ENCODE results near the gene MSRB1. TPM values are rescaled to one million over a fixed set of nuclear protein-coding genes. Genes with fewer than 3 reads are reported as not detected.

The MSRB1 gene
- total and polyA plus RNA-seq, 2 donors (not counting 1 experiment from before 2014, with no cell fraction given): 8.5 to 17.5 TPM

DNA sequence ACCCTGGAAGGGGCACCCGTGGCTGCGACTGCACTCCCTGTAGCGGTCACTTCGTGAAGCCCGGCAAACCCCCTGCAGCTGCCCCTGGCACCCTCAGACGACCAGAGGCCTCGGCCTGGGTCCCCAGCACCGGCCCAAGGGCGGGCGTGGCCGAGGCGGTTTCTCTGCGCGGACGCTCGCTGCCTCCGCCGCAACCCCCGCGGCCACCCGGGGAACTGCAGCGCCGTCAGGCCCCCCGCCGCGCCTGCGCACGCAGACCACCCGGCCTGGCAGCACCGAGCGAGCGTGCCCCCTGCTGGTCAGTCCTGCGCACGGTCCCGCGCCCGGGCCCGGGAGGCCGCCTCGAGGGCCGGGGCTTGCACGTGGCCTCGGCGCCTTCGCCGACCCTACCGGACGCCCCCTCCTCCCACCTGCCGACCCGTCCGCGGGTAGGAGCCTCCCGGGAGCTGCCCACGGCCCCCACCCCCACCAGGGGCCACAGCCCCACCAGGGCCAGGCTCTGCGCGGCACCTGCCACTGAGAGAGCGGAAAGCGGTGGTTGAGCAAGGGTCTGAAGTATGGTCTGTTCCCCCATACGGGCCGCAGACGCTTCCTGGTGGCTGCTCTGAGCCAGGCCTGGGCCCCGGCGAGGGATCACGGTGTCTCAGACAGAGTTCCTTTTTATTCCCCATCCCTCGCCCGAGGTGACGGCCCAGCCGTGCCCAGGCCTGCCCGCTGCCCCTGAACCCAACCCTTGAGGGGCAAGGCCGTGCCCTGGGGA lies 13.2 kb downstream of the MSRB1 start:
- peaks cover under 1% of the 10 kb centered on the region for H3K27me3 Mint-ChIP-seq

More for the DNA sequence above, 13.2 kb downstream of the MSRB1 start:
- intact Hi-C loops (cut with micrococcal nuclease): loop anchor here (1.0 to 5.0 kb wide), 3 partner anchors 13 to 157 kb away; partner anchors contain the start of genes EME2, MRPS34, NDUFB10 and NME3
- no peaks in the 10 kb centered on the region for H3K9me3 Mint-ChIP-seq (ENCODE audit: insufficient read depth)
- Histone ChIP-seq H3K36me3 (replicated peaks in 1 of 2; ENCODE audit: control extremely low read depth in 1 of 2, control insufficient read depth in 1 of 2, extremely low read depth in 1 of 2, insufficient read depth in 2 of 2, low read length in 1 of 2) (no peaks in the 10 kb centered on the region), H3K4me3 (ENCODE audit: control extremely low read depth in 1 of 5, extremely low read depth in 1 of 5, insufficient read depth in 1 of 5, low read depth in 2 of 5, low read length in 4 of 5) (peak overlapping the region in 4 of 5 experiments; percentile 43 to 65 (median 58)), H3K27me3 (replicated peaks in 1 of 4; ENCODE audit: control extremely low read depth in 1 of 4, control insufficient read depth in 3 of 4, insufficient read depth in 4 of 4, low read length in 3 of 4) (peaks cover 0 to 8% (median 2%) of the 10 kb centered on the region in 4 experiments), H3K27ac (ENCODE audit: low read length in 2 of 2) (peak overlapping the region in 1 of 2 donors; percentile 27), H2AFZ (ENCODE audit: insufficient read depth, low read depth, low read length, poor library complexity, severe bottlenecking) (peak overlapping the region; percentile 91), H4K20me1 (ENCODE audit: control insufficient read depth, insufficient read depth, low read length, poor library complexity, severe bottlenecking) (no peaks in the 10 kb centered on the region), H3K9ac (ENCODE audit: low read length) (peak overlapping the region; percentile 58), H3K79me2 (ENCODE audit: control insufficient read depth, insufficient read depth, low read length) (no peaks in the 10 kb centered on the region), H3K4me1 (ENCODE audit: control insufficient read depth in 2 of 2, insufficient read depth in 2 of 2, low read length in 2 of 2) (peaks cover 4 to 10% of the 10 kb centered on the region in 2 donors), H3K9me3 (ENCODE audit: control extremely low read depth in 1 of 3, control insufficient read depth in 2 of 3, insufficient read depth in 1 of 3, low read length in 2 of 3) (peaks cover 0 to 4% (median 0%) of the 10 kb centered on the region in 3 donors), H3K4me2 (replicated peaks; ENCODE audit: low read depth, low read length, poor library complexity, severe bottlenecking) (peak overlapping the region; percentile 96)
- TF ChIP-seq EZH2 (IDR thresholded peaks at IDR 0.05; ENCODE audit: borderline replicate concordance, insufficient read depth, low read depth, low read length, poor library complexity, severe bottlenecking): no peak
- TF ChIP-seq, protein P1, sequence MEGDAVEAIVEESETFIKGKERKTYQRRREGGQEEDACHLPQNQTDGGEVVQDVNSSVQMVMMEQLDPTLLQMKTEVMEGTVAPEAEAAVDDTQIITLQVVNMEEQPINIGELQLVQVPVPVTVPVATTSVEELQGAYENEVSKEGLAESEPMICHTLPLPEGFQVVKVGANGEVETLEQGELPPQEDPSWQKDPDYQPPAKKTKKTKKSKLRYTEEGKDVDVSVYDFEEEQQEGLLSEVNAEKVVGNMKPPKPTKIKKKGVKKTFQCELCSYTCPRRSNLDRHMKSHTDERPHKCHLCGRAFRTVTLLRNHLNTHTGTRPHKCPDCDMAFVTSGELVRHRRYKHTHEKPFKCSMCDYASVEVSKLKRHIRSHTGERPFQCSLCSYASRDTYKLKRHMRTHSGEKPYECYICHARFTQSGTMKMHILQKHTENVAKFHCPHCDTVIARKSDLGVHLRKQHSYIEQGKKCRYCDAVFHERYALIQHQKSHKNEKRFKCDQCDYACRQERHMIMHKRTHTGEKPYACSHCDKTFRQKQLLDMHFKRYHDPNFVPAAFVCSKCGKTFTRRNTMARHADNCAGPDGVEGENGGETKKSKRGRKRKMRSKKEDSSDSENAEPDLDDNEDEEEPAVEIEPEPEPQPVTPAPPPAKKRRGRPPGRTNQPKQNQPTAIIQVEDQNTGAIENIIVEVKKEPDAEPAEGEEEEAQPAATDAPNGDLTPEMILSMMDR (IDR thresholded peaks at IDR 0.05): peak; percentile 95
- peak overlapping the region; percentile 70 for H3K27ac Mint-ChIP-seq
- CTCF ChIA-PET: interaction anchor here (0.7 to 2.3 kb wide), 9 partner anchors 14 to 231 kb away, joined by 3 to 14 read pairs (median 4); partner anchors contain the start of genes NUBP2 and SPSB3
- H3K4me1 Mint-ChIP-seq: peaks cover 4% of the 10 kb centered on the region
- peak overlapping the region; percentile 71 for H3K4me3 Mint-ChIP-seq
- DNase-seq (peak; percentile 93), ATAC-seq (ENCODE audit: low read depth) (peak; percentile 99)
- POLR2A ChIA-PET: interaction anchor here (0.6 to 1.3 kb wide), 3 partner anchors 14 to 157 kb away, joined by 3 to 8 read pairs (median 5); partner anchors contain the start of genes EME2, MRPS34 and MSRB1
- 10% methylated on average over 62 of the region's 70 CpGs for WGBS (ENCODE audit: insufficient coverage)
